Measurements from ENCODE around the gene ZSWIM7.

Gene ZSWIM7

GRCh38 chr17:15999141-15999973, at the start of gene ZSWIM7, which contains the start of gene TTC19:
Gene ZSWIM7 (minus strand): TSS chr17:15999704. CDS start chr17:15999594, 110 bp downstream.
Gene TTC19 (plus strand): TSS chr17:15999824. CDS start chr17:15999849, 25 bp downstream.
- no peak for FAIRE-seq

- no peak for FAIRE-seq
Observed at GRCh38 chr17:16048811-16049449, 49.4 kb upstream of the ZSWIM7 start.

- no peak for FAIRE-seq
Observed at GRCh38 chr17:16046966-16047365, 47.5 kb upstream of the ZSWIM7 start.

GRCh38 chr17:16044487-16044886, 45.0 kb upstream of the ZSWIM7 start:
- no peak for FAIRE-seq

- FAIRE-seq: no peak
Observed at GRCh38 chr17:16040710-16041251, 41.3 kb upstream of the ZSWIM7 start.

- no peak for FAIRE-seq
Observed at GRCh38 chr17:16037636-16038035, 38.1 kb upstream of the ZSWIM7 start.

GRCh38 chr17:16036261-16036660, 36.8 kb upstream of the ZSWIM7 start:
- FAIRE-seq: no peak

- no peak for FAIRE-seq
Observed at GRCh38 chr17:16033729-16034349, 34.3 kb upstream of the ZSWIM7 start.

GRCh38 chr17:16027708-16028584, 28.4 kb upstream of the ZSWIM7 start:
- FAIRE-seq: no peak

- FAIRE-seq: no peak
Observed at GRCh38 chr17:16026895-16027294, 27.4 kb upstream of the ZSWIM7 start.

GRCh38 chr17:16025202-16025601, 25.7 kb upstream of the ZSWIM7 start:
- FAIRE-seq: no peak

- no peak for FAIRE-seq
Observed at GRCh38 chr17:16023881-16024280, 24.4 kb upstream of the ZSWIM7 start.

- FAIRE-seq: no peak
Observed at GRCh38 chr17:16019347-16019746, 19.8 kb upstream of the ZSWIM7 start.

- no peak for FAIRE-seq
Observed at GRCh38 chr17:16013943-16014407, 14.5 kb upstream of the ZSWIM7 start.

GRCh38 chr17:16007439-16007838, 7.9 kb upstream of the ZSWIM7 start:
- FAIRE-seq: no peak

GRCh38 chr17:16005636-16006035, 6.1 kb upstream of the ZSWIM7 start:
- no peak for FAIRE-seq

GRCh38 chr17:16003841-16004240, 4.3 kb upstream of the ZSWIM7 start:
- no peak for FAIRE-seq

- FAIRE-seq: no peak
Observed at GRCh38 chr17:16002708-16003260, 3.3 kb upstream of the ZSWIM7 start.

- no peak for FAIRE-seq
Observed at GRCh38 chr17:16001226-16001897, 1.9 kb upstream of the ZSWIM7 start.

- FAIRE-seq: no peak
Observed at GRCh38 chr17:15999974-16000827, 697 bp upstream of the ZSWIM7 start.
